Measurements from ENCODE around the gene DNHD1.

The DNHD1 gene

DNA sequence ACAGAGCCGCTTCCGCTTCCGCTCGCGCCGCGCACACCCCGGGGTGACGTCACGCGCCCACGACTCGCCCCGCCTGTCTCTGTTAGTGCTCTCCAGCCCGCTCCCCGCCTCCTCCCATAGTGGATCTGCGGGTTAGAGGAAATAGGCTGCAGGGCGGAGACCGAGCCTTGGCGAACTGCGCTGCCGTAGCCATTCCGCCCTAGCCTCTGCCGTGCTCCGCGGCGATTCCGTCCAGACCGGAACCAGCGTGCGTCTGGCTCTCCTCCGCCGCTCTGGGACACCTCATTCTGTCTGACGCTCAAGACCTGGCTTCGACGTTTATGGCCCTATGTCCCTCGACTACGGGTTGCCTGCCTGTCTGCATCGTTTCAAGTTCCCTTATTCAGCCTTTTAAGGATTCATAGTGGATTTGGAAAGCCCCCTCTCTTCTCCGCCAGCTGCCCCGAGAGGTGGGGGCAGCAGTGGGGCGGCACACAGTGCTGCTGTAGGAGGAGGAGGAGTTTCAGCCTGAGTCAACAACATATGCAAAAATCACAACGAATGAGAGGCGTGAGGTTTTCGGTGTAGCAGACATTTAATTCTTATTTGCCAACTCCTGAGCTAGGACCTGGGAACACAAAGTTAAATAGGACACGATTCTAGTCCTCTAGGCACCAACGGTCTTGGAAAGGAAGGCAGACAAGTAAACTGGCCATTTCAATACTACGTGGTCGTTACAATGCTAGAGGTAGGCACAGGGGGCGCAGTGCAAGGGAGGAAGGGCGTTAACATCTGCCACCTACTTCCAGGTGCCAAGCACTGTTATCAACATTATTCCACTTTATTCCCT lies 115.3 kb downstream of the DNHD1 start, which contains the start of gene TAF10:
Gene TAF10 (minus strand): TSS at position 4 of the 829 bp plus-strand sequence. CDS start 27 bp downstream, outside the sequence.
- peak; percentile 90 for ATAC-seq
- no peak within 1 kb of the TSS for H3K4me3 Mint-ChIP-seq
- no peak within 1 kb of the TSS for H3K27ac Mint-ChIP-seq
- peaks cover 36% of the 10 kb centered on the region for H3K4me1 Mint-ChIP-seq
- peak; percentile 86 to 96 for DNase-seq (ENCODE audit: low spot score in 2 of 2)
- peaks cover 42% of the 10 kb centered on the region for H3K36me3 Mint-ChIP-seq
- no peaks in the 10 kb centered on the region for H3K9me3 Mint-ChIP-seq

GRCh38 chr11:6613496-6613895 lies 116.4 kb downstream of the DNHD1 start:
- ATAC-seq: no peak
- no peak for DNase-seq (ENCODE audit: low spot score in 2 of 2)
- Mint-ChIP-seq H3K4me1 (peaks cover 30% of the 10 kb centered on the region), H3K9me3 (no peaks in the 10 kb centered on the region), H3K4me3 (no peak overlapping the region), H3K27ac (no peak overlapping the region), H3K36me3 (peaks cover 32% of the 10 kb centered on the region)

DNA sequence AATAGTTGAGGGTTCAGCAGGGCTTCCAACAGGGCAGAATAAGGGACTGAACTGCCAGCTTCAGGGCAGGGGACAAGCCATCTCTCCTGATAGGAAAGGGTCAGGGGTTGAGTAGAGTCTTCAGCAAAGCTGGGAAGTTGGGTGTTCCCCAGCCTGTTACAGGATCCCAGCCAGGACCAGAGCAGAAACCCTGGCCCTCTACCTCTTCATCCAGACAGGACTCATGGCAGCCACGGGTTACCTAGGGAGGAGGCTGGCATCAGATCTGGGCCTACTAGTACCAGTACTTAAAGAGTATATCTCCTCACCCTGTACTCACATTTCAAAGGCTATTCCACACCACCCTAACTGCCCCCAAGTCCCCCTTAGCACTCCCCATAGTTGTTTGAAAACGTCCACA lies 117.4 kb downstream of the DNHD1 start:
- no peak overlapping the region for H3K27ac Mint-ChIP-seq

GRCh38 chr11:6615046-6615445 lies 118.0 kb downstream of the DNHD1 start:
- ATAC-seq: no peak
- H3K4me1 Mint-ChIP-seq: peaks cover 15% of the 10 kb centered on the region
- H3K4me3 Mint-ChIP-seq: no peak overlapping the region
- DNase-seq (ENCODE audit: low spot score in 2 of 2): no peak
- H3K9me3 Mint-ChIP-seq: no peaks in the 10 kb centered on the region
- H3K27ac Mint-ChIP-seq: no peak overlapping the region
- peaks cover 16% of the 10 kb centered on the region for H3K36me3 Mint-ChIP-seq

More for the DNA sequence above, 117.4 kb downstream of the DNHD1 start:
- Mint-ChIP-seq H3K36me3 (peaks cover 22% of the 10 kb centered on the region), H3K4me1 (peaks cover 21% of the 10 kb centered on the region), H3K9me3 (no peaks in the 10 kb centered on the region), H3K4me3 (no peak overlapping the region)
- no peak for ATAC-seq
- DNase-seq (ENCODE audit: low spot score in 2 of 2): no peak

- H3K4me3 Mint-ChIP-seq: peak overlapping the region; percentile 7
These were observed 119.0 kb downstream of the DNHD1 start for GRCh38 chr11:6615882-6616585.

GRCh38 chr11:6616596-6617250 lies 119.6 kb downstream of the DNHD1 start:
- Mint-ChIP-seq H3K4me1 (no peaks in the 10 kb centered on the region), H3K36me3 (no peaks in the 10 kb centered on the region), H3K9me3 (no peaks in the 10 kb centered on the region), H3K27ac (no peak overlapping the region), H3K4me3 (no peak overlapping the region)
- ATAC-seq (no peak), DNase-seq (ENCODE audit: low spot score in 2 of 2) (no peak)

More at GRCh38 chr11:6615882-6616585, 119.0 kb downstream of the DNHD1 start:
- H3K27ac Mint-ChIP-seq: no peak overlapping the region
- DNase-seq (ENCODE audit: low spot score in 2 of 2): no peak
- H3K9me3 Mint-ChIP-seq: no peaks in the 10 kb centered on the region
- ATAC-seq: no peak
- peaks cover 5% of the 10 kb centered on the region for H3K4me1 Mint-ChIP-seq
- H3K36me3 Mint-ChIP-seq: peaks cover 6% of the 10 kb centered on the region

DNA sequence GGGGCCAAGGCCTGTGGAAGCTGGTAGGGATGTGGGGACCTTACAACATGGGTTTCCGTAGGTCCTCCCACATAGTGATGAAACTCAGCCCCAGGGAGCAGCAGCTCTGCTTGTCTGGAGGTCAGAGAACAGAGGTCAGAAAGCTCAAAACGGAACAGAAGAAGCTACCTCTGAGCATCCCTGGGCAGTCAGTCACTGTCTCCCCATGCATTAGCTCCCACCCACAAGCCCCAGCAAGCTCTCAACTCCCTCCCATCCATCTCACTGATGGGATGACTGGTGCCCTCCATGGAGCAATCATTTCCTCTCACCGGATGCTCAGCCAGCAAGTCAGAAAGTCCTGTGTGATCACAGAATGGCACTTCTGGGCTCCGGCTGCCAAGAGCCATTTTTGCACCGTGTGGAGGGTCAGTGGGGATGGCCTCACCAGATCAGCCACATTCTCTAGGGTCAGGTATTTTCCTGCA lies 120.3 kb downstream of the DNHD1 start:
- Mint-ChIP-seq H3K27ac (no peak overlapping the region), H3K4me3 (no peak overlapping the region)
- ATAC-seq: no peak

GRCh38 chr11:6618117-6619003 lies 121.3 kb downstream of the DNHD1 start:
- peak; percentile 23 to 70 for DNase-seq (ENCODE audit: low spot score in 2 of 2)
- Mint-ChIP-seq H3K27ac (no peak overlapping the region), H3K36me3 (no peaks in the 10 kb centered on the region)

More for the DNA sequence above, 120.3 kb downstream of the DNHD1 start:
- no peaks in the 10 kb centered on the region for H3K4me1 Mint-ChIP-seq
- H3K36me3 Mint-ChIP-seq: no peaks in the 10 kb centered on the region
- no peaks in the 10 kb centered on the region for H3K9me3 Mint-ChIP-seq
- no peak for DNase-seq (ENCODE audit: low spot score in 2 of 2)

GRCh38 chr11:6619004-6619745 lies 122.1 kb downstream of the DNHD1 start, which contains the start of gene TPP1:
TSS of gene TPP1 (minus strand) at chr11:6619422. CDS start at chr11:6619400, 22 bp downstream.
- peak; percentile 95 for ATAC-seq
- H3K9me3 Mint-ChIP-seq: no peaks in the 10 kb centered on the region
- H3K4me3 Mint-ChIP-seq: no peak within 1 kb of the TSS
- H3K4me1 Mint-ChIP-seq: no peaks in the 10 kb centered on the region
- no peaks in the 10 kb centered on the region for H3K36me3 Mint-ChIP-seq
- peak; percentile 82 to 97 for DNase-seq (ENCODE audit: low spot score in 2 of 2)
- no peak within 1 kb of the TSS for H3K27ac Mint-ChIP-seq

More at GRCh38 chr11:6618117-6619003, 121.3 kb downstream of the DNHD1 start:
- H3K4me3 Mint-ChIP-seq: no peak overlapping the region
- ATAC-seq: peak; percentile 73
- H3K4me1 Mint-ChIP-seq: no peaks in the 10 kb centered on the region
- H3K9me3 Mint-ChIP-seq: no peaks in the 10 kb centered on the region

GRCh38 chr11:6620636-6621035 lies 123.6 kb downstream of the DNHD1 start:
- DNase-seq (ENCODE audit: low spot score in 2 of 2) (no peak), ATAC-seq (no peak)
- Mint-ChIP-seq H3K27ac (no peak overlapping the region), H3K4me1 (no peaks in the 10 kb centered on the region), H3K36me3 (no peaks in the 10 kb centered on the region), H3K4me3 (no peak overlapping the region), H3K9me3 (no peaks in the 10 kb centered on the region)

Measured in stimulated activated effector memory CD8-positive, alpha-beta T cell treated with anti-CD3 and anti-CD28 coated beads, Interleukin-12 subunit alpha, Interleukin-12 subunit beta, amount 100 ng/mL, for 72 hours (primary cell).